Smooth muscle cell (in vitro differentiated cells): ENCODE measurements around the gene C16orf95. TPM values are rescaled to one million over a fixed set of nuclear protein-coding genes. Genes with fewer than 3 reads are reported as not detected.

Source experiments
- DNase-seq: peaks from one replicate; lab custom pipeline; 2025; ENCODE audit not compliant: unreplicated experiment; lab: John Stamatoyannopoulos, UW
- H2AFZ ChIP-seq: fragments of 200-600 bp; sonication (generic); 2 replicates; pipeline ENCODE4 v1.6.0; 2016; ENCODE audit warnings: antibody characterized with exemption, low read depth, mild to moderate bottlenecking
- H3F3A ChIP-seq: fragments of 200-600 bp; sonication (generic); 2 replicates; pipeline ENCODE4 v1.6.0; 2017; ENCODE audit warnings: antibody characterized with exemption, low read depth
- H3K27ac ChIP-seq: fragments of 200-600 bp; sonication (generic); 2 replicates; pipeline ENCODE4 v1.5.1; 2016; ENCODE audit warnings: low read depth, mild to moderate bottlenecking
- H3K27me3 ChIP-seq: fragments of 200-600 bp; sonication (generic); 2 replicates; pipeline ENCODE4 v1.6.1; 2016; ENCODE audit warnings: low read depth, mild to moderate bottlenecking
- H3K36me3 ChIP-seq: fragments of 200-600 bp; sonication (generic); 2 replicates; pipeline ENCODE4 v1.5.1; 2016; ENCODE audit warnings: low read depth
- H3K4me1 ChIP-seq: fragments of 200-600 bp; sonication (generic); 2 replicates; pipeline ENCODE4 v1.5.1; 2016; ENCODE audit warnings: low read depth
- H3K4me2 ChIP-seq: fragments of 200-600 bp; sonication (generic); 2 replicates; pipeline ENCODE4 v1.6.0; 2016; ENCODE audit warnings: mild to moderate bottlenecking
- H3K4me3 ChIP-seq: fragments of 200-600 bp; sonication (generic); 2 replicates; pipeline ENCODE4 v1.5.1; 2016; ENCODE audit warnings: mild to moderate bottlenecking
- H3K79me2 ChIP-seq: fragments of 200-600 bp; sonication (generic); 2 replicates; pipeline ENCODE4 v1.6.0; 2016; ENCODE audit warnings: low read depth, mild to moderate bottlenecking
- H3K9ac ChIP-seq: fragments of 200-600 bp; sonication (generic); 2 replicates; pipeline ENCODE4 v1.6.0; 2016; ENCODE audit warnings: low read depth
- H3K9me3 ChIP-seq: fragments of 200-600 bp; sonication (generic); replicated peaks from 2 replicates; pipeline ENCODE4 v1.5.1; 2016; ENCODE audit warnings: low read depth
- H4K20me1 ChIP-seq: fragments of 200-600 bp; sonication (generic); 2 replicates; pipeline ENCODE4 v1.6.0; 2016; ENCODE audit warnings: low read depth
- WGBS: methylation state at CpG from one replicate; pipeline ENCODE4 v1.1.7; 2016; ENCODE audit warnings: low lambda C conversion rate; 5-methylcytosine and 5-hydroxymethylcytosine counted together
- polyA plus RNA-seq: library from polyadenylated mRNA; unstranded; fragments of >200 nt; fragmentation: Nextera tagmentation; extraction: Ambion mirVana; gene quantifications from 2 replicates; pipeline ENCODE4 v1.2.1, GENCODE V29; 2016
- total RNA-seq: library from RNA; depleted of rRNA; stranded (reverse); fragments of >200 nt; gene quantifications from 2 replicates; pipeline ENCODE4 v1.2.3, GENCODE V29; 2014
- TF ChIP-seq, protein P1 (sequence below): fragments of 200-600 bp; sonication (generic); IDR thresholded peaks from 2 replicates; pipeline ENCODE4 v1.5.1; 2017; ENCODE audit warnings: borderline replicate concordance, mild to moderate bottlenecking, antibody characterized with exemption; ENCODE audit not compliant: insufficient read depth, poor library complexity, severe bottlenecking

Gene C16orf95
- total and polyA plus RNA-seq, 2 experiments from 2014 or later = 7.7 to 8.0 TPM

DNA sequence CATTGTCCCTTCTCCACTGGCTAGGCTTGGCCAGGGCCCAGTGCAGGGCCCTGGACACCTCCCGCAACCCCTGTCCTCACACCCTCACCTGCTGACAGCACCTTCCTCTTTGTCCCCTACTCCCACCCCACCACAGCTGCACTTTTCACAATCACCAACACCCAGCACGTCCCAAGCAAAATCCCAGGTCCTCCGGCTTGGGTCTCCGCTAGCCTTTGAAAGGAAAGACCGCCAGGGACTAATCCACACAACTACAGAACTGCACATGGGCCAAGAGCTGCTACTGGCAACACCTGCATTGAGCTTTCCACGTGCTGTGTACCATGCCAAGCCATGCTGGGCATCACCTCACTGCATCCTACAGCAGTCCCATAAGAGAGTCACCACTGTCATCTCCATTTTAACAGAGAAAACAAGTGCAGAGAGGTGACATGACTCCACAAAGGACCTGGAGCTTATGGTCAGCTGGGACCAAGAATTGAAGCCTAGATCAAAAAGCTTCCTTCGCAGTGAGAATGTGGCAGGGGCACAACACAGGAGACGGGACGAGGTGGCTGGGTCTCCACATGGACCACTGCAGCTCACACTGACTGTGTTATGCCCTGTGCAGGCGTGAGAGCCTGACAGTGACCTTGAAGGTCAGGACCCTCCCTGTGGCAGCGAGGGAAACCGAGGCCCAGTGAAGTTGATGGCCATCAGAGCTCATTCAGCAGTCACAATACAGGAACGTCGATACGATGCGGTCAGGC, 43.8 kb upstream of the C16orf95 start:
- no peaks in the 10 kb centered on the region for H3K9me3 ChIP-seq
- no peaks in the 10 kb centered on the region for H3F3A ChIP-seq
- H4K20me1 ChIP-seq = peaks cover 64% of the 10 kb centered on the region
- no peaks in the 10 kb centered on the region for H3K36me3 ChIP-seq
- no peak overlapping the region for H3K4me3 ChIP-seq
- no peak overlapping the region for H2AFZ ChIP-seq
- no peaks in the 10 kb centered on the region for H3K27me3 ChIP-seq
- 96% methylated on average over 16 of the region's 16 CpGs for WGBS
- H3K27ac ChIP-seq = no peak overlapping the region
- no peaks in the 10 kb centered on the region for H3K4me1 ChIP-seq
- peaks cover 2% of the 10 kb centered on the region for H3K79me2 ChIP-seq
- no peak overlapping the region for H3K9ac ChIP-seq
- DNase-seq = no peak
- TF ChIP-seq, protein P1, sequence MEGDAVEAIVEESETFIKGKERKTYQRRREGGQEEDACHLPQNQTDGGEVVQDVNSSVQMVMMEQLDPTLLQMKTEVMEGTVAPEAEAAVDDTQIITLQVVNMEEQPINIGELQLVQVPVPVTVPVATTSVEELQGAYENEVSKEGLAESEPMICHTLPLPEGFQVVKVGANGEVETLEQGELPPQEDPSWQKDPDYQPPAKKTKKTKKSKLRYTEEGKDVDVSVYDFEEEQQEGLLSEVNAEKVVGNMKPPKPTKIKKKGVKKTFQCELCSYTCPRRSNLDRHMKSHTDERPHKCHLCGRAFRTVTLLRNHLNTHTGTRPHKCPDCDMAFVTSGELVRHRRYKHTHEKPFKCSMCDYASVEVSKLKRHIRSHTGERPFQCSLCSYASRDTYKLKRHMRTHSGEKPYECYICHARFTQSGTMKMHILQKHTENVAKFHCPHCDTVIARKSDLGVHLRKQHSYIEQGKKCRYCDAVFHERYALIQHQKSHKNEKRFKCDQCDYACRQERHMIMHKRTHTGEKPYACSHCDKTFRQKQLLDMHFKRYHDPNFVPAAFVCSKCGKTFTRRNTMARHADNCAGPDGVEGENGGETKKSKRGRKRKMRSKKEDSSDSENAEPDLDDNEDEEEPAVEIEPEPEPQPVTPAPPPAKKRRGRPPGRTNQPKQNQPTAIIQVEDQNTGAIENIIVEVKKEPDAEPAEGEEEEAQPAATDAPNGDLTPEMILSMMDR = no peak
- no peak overlapping the region for H3K4me2 ChIP-seq

DNA sequence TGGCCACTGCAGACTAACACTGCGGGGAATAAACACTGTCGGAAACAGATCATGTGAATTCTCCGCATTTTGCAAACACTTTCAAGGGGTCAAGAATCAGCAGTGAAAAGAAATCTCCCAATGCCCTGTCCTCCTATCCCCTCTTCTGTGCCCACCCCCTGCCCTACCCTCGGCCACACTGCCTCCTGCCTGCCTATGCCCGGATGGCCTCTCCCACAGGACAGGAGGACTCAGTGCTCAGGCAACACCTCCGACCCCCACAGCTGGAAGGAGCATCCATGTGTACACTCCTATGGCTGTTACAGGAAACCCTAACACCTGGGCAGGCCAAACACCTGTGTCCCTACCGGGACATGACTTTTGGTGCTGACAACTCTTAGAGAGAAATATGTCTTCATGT, 41.9 kb upstream of the C16orf95 start:
- Histone ChIP-seq H3K36me3 (no peaks in the 10 kb centered on the region), H2AFZ (no peak overlapping the region), H3K4me1 (no peaks in the 10 kb centered on the region), H3K27me3 (no peaks in the 10 kb centered on the region), H3K79me2 (peaks cover 2% of the 10 kb centered on the region), H4K20me1 (peaks cover 60% of the 10 kb centered on the region), H3F3A (no peaks in the 10 kb centered on the region), H3K9ac (no peak overlapping the region), H3K27ac (no peak overlapping the region), H3K9me3 (no peaks in the 10 kb centered on the region), H3K4me2 (no peak overlapping the region), H3K4me3 (no peak overlapping the region)
- no peak for DNase-seq
- WGBS = 96% methylated on average over 7 of the region's 7 CpGs
- TF ChIP-seq, protein P1 = no peak

GRCh38 chr16:87358696-87359095, 41.5 kb upstream of the C16orf95 start:
- TF ChIP-seq, protein P1 = no peak
- H3F3A ChIP-seq = no peaks in the 10 kb centered on the region
- peaks cover 60% of the 10 kb centered on the region for H4K20me1 ChIP-seq
- H3K4me2 ChIP-seq = no peak overlapping the region
- WGBS = 99% methylated on average over 9 of the region's 9 CpGs
- H3K27me3 ChIP-seq = no peaks in the 10 kb centered on the region
- DNase-seq = no peak
- no peak overlapping the region for H3K27ac ChIP-seq
- H3K9ac ChIP-seq = no peak overlapping the region
- no peaks in the 10 kb centered on the region for H3K79me2 ChIP-seq
- H3K9me3 ChIP-seq = no peaks in the 10 kb centered on the region
- no peaks in the 10 kb centered on the region for H3K4me1 ChIP-seq
- H3K4me3 ChIP-seq = no peak overlapping the region
- no peaks in the 10 kb centered on the region for H3K36me3 ChIP-seq
- H2AFZ ChIP-seq = no peak overlapping the region

DNA sequence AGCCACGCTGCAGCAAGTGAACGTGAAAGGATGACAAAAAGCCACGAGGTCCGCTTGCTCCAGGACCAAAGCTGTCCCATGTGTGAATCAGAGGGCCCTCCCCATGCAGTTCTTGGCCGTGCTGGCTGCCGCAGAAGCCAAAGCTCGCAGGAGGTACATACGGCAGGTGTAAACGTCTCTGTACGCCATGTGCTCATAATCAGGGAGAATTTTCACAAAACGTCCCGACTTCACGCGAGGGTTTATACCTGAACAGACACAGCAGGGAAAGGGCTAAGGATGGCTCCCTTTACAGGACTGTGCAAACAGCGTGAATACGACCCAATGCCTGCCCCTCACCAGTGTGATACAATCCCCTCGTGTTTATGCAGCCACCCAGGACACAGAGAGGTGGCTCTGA, 41.1 kb upstream of the C16orf95 start:
- TF ChIP-seq, protein P1 = no peak
- Histone ChIP-seq H3K27me3 (no peaks in the 10 kb centered on the region), H4K20me1 (peaks cover 60% of the 10 kb centered on the region), H3K4me3 (no peak overlapping the region), H3K9ac (no peak overlapping the region), H3K9me3 (no peaks in the 10 kb centered on the region), H3K27ac (no peak overlapping the region), H3K79me2 (no peaks in the 10 kb centered on the region), H3K36me3 (no peaks in the 10 kb centered on the region), H2AFZ (no peak overlapping the region), H3K4me2 (no peak overlapping the region), H3K4me1 (no peaks in the 10 kb centered on the region), H3F3A (no peaks in the 10 kb centered on the region)
- no peak for DNase-seq
- WGBS = 95% methylated on average over 17 of the region's 17 CpGs
